Measurements from ENCODE around the gene LPO.

LPO gene

DNA sequence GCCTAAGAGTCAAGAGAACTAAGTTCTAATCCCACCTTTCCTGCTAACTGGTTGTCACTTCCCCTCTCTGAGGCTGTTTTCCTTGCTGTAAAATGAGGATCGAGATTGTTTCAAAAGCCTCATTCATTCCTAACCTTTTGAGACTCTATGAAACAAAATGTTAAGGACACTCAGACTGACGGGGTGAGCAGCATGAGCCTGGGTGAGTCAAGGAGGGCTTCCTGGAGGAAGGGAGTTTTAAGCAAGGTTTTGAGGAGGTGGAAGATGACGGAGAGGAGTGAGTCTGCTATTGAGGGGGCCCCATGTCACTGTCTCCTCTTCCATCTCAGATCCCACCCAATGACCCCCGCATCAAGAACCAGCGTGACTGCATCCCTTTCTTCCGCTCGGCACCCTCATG is 41.8 kb upstream of the LPO start:
- Histone ChIP-seq H3K27me3 (ENCODE audit: low read length) (no peaks in the 10 kb centered on the region), H3K36me3 (ENCODE audit: low read length) (no peaks in the 10 kb centered on the region)

DNA sequence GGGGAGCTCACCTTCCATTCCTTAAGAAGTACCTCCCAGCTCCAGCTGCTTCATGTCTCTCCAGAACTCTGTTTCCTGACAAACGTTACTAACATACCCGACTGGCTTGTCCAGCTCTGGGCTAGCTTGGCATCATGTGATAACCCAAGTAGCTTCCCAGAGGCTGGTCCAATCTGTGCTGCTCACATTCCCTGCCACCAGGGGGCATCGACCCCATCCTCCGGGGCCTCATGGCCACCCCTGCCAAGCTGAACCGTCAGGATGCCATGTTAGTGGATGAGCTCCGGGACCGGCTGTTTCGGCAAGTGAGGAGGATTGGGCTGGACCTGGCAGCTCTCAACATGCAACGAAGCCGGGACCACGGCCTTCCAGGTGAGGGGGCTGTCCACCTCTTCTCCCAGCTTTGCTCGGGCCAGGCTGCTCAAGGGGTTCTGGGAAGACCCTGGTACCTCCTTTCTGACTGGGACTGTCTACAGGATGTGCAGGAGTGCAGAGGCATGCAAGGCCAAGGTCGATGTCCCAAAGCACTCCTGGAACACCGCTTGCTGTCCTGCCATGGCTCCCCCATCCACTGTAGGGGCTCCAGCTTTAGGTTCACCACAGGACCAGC is 38.3 kb upstream of the LPO start:
- no peak overlapping the region for H3K4me3 ChIP-seq (ENCODE audit: insufficient read depth, low read length, poor library complexity, severe bottlenecking)
- H3K9me2 ChIP-seq (replicated peaks; ENCODE audit: insufficient read depth, low read length) = no peaks in the 10 kb centered on the region
- H3K36me3 ChIP-seq (ENCODE audit: low read length) = no peaks in the 10 kb centered on the region
- no peaks in the 10 kb centered on the region for H3K27me3 ChIP-seq (ENCODE audit: low read length)
- no peak overlapping the region for H3K27ac ChIP-seq (ENCODE audit: low read depth, low read length)
- H3K9ac ChIP-seq (ENCODE audit: low read length) = no peak overlapping the region
- H2AFZ ChIP-seq (ENCODE audit: low read depth, low read length, severe bottlenecking) = no peak overlapping the region
- no peaks in the 10 kb centered on the region for H3K9me3 ChIP-seq (ENCODE audit: insufficient read depth, low read length)
- no peak overlapping the region for H3K4me2 ChIP-seq (ENCODE audit: low read depth, low read length, poor library complexity, severe bottlenecking)
- H3K79me2 ChIP-seq (ENCODE audit: insufficient read depth, low read length) = no peaks in the 10 kb centered on the region
- TF ChIP-seq, protein P1, sequence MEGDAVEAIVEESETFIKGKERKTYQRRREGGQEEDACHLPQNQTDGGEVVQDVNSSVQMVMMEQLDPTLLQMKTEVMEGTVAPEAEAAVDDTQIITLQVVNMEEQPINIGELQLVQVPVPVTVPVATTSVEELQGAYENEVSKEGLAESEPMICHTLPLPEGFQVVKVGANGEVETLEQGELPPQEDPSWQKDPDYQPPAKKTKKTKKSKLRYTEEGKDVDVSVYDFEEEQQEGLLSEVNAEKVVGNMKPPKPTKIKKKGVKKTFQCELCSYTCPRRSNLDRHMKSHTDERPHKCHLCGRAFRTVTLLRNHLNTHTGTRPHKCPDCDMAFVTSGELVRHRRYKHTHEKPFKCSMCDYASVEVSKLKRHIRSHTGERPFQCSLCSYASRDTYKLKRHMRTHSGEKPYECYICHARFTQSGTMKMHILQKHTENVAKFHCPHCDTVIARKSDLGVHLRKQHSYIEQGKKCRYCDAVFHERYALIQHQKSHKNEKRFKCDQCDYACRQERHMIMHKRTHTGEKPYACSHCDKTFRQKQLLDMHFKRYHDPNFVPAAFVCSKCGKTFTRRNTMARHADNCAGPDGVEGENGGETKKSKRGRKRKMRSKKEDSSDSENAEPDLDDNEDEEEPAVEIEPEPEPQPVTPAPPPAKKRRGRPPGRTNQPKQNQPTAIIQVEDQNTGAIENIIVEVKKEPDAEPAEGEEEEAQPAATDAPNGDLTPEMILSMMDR (IDR thresholded peaks at IDR 0.05; ENCODE audit: insufficient read depth, low read length, poor library complexity, severe bottlenecking) = peak; percentile 56
- no peak for TF ChIP-seq EZH2phosphoT487 (conservative IDR thresholded peaks at IDR 0.05; ENCODE audit: low read length)
- H4K20me1 ChIP-seq (ENCODE audit: low read depth, low read length) = no peaks in the 10 kb centered on the region
- H3F3A ChIP-seq (ENCODE audit: insufficient read depth) = no peaks in the 10 kb centered on the region

More for the DNA sequence above, 41.8 kb upstream of the LPO start:
- Histone ChIP-seq H3K9me3 (ENCODE audit: insufficient read depth, low read length) (no peaks in the 10 kb centered on the region), H3K79me2 (ENCODE audit: insufficient read depth, low read length) (no peaks in the 10 kb centered on the region), H3K4me3 (ENCODE audit: insufficient read depth, low read length, poor library complexity, severe bottlenecking) (no peak overlapping the region), H3K27ac (ENCODE audit: low read depth, low read length) (no peak overlapping the region), H3K9me2 (replicated peaks; ENCODE audit: insufficient read depth, low read length) (no peaks in the 10 kb centered on the region), H3K4me2 (ENCODE audit: low read depth, low read length, poor library complexity, severe bottlenecking) (no peak overlapping the region), H3F3A (ENCODE audit: insufficient read depth) (no peaks in the 10 kb centered on the region), H4K20me1 (ENCODE audit: low read depth, low read length) (no peaks in the 10 kb centered on the region), H3K9ac (ENCODE audit: low read length) (no peak overlapping the region), H2AFZ (ENCODE audit: low read depth, low read length, severe bottlenecking) (no peak overlapping the region)
- no peak for TF ChIP-seq EZH2phosphoT487 (conservative IDR thresholded peaks at IDR 0.05; ENCODE audit: low read length)
- TF ChIP-seq, protein P1 (IDR thresholded peaks at IDR 0.05; ENCODE audit: insufficient read depth, low read length, poor library complexity, severe bottlenecking) = no peak

DNA sequence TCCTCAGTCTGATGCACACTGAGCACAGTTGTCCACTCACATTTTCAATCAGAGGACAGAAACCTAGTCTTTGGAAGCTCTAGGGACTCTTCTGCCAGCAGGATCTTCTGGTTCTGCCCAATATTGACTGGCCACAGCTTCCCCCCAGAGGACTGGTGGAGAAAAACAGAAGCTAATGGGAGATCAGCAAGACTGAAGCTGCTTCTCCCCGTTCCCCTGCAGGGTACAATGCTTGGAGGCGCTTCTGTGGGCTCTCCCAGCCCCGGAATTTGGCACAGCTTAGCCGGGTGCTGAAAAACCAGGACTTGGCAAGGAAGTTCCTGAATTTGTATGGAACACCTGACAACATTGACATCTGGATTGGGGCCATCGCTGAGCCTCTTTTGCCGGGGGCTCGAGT is 35.5 kb upstream of the LPO start:
- Histone ChIP-seq H2AFZ (ENCODE audit: low read depth, low read length, severe bottlenecking) (no peak overlapping the region), H3K4me3 (ENCODE audit: insufficient read depth, low read length, poor library complexity, severe bottlenecking) (no peak overlapping the region), H3K79me2 (ENCODE audit: insufficient read depth, low read length) (no peaks in the 10 kb centered on the region), H3K9ac (ENCODE audit: low read length) (no peak overlapping the region), H3K27ac (ENCODE audit: low read depth, low read length) (no peak overlapping the region), H4K20me1 (ENCODE audit: low read depth, low read length) (no peaks in the 10 kb centered on the region), H3K9me3 (ENCODE audit: insufficient read depth, low read length) (no peaks in the 10 kb centered on the region), H3F3A (ENCODE audit: insufficient read depth) (no peaks in the 10 kb centered on the region), H3K9me2 (replicated peaks; ENCODE audit: insufficient read depth, low read length) (no peaks in the 10 kb centered on the region), H3K27me3 (ENCODE audit: low read length) (no peaks in the 10 kb centered on the region), H3K36me3 (ENCODE audit: low read length) (no peaks in the 10 kb centered on the region), H3K4me2 (ENCODE audit: low read depth, low read length, poor library complexity, severe bottlenecking) (no peak overlapping the region)
- TF ChIP-seq, protein P1 (IDR thresholded peaks at IDR 0.05; ENCODE audit: insufficient read depth, low read length, poor library complexity, severe bottlenecking) = no peak
- TF ChIP-seq EZH2phosphoT487 (conservative IDR thresholded peaks at IDR 0.05; ENCODE audit: low read length) = no peak

Data from SU-DHL-6 (cell line).